Activated T-helper 1 cell treated with anti-CD3 and anti-CD28 coated beads, Interleukin-12 subunit alpha, Interleukin-12 subunit beta, Interleukin-2, Interleukin-4 antibody, amounts not matched to agents 30 ng/mL and 10 ng/mL and 1 ng/mL, durations not matched to agents 14 hours and 24 hours and 36 hours (primary cell): ENCODE results near the gene YIPF3. TPM values are rescaled to one million over a fixed set of nuclear protein-coding genes. Genes with fewer than 3 reads are reported as not detected.

ENCODE experiments used
- DNase-seq: peaks from one replicate; pipeline ENCODE4 v3.0.0; 2021; ENCODE audit warnings: low spot score
- H3K27ac Mint-ChIP-seq: one replicate; pipeline ENCODE4 v1.8.0; 2021; ENCODE audit warnings: mild to moderate bottlenecking, mixed read lengths
- H3K27me3 Mint-ChIP-seq: one replicate; pipeline ENCODE4 v1.8.0; 2022; ENCODE audit warnings: mild to moderate bottlenecking, moderate library complexity, mixed read lengths; ENCODE audit not compliant: insufficient read depth
- H3K36me3 Mint-ChIP-seq: one replicate; pipeline ENCODE4 v1.8.0; 2021; ENCODE audit warnings: low read depth, mixed read lengths
- H3K4me1 Mint-ChIP-seq: one replicate; pipeline ENCODE4 v1.8.0; 2021; ENCODE audit warnings: low read depth, mixed read lengths
- H3K4me3 Mint-ChIP-seq: one replicate; pipeline ENCODE4 v1.8.0; 2021; ENCODE audit warnings: mild to moderate bottlenecking, moderate library complexity, mixed read lengths
- H3K9me3 Mint-ChIP-seq: one replicate; pipeline ENCODE4 v1.8.0; 2021; ENCODE audit warnings: mixed read lengths
- intact Hi-C: fragments of 100-400 bp; cut with micrococcal nuclease; formaldehyde crosslinking; loops from one replicate; pipeline ENCODE4 v1.15.1; 2024
- total RNA-seq: library from RNA; stranded (reverse); gene quantifications from 2 replicates; pipeline ENCODE4 v1.2.3, GENCODE V29; 2022

The YIPF3 gene
- total RNA-seq, 1 donor from 2014 or later = 62.5 TPM

DNA sequence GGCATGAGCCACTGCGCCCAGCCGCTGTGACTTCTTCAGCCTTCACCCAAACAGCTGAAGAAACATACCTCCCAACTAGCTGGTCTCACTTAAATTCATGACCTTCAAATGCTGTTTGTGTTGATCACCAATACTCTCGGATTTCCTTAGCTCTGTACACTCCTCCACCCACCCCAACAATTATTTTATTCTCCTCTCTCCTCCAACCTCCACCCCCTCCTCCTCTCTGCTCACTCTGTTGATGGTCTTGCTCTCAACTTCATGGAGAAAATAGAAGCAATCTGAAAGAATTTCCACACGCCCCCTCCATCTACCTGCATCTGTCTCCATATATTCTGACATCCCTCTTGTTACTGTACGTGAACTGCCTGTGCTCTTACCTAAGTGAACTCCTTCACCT is 54.8 kb downstream of the YIPF3 start:
- Mint-ChIP-seq H3K27me3 (peaks cover 41% of the 10 kb centered on the region), H3K27ac (no peak overlapping the region), H3K4me1 (peaks cover 6% of the 10 kb centered on the region), H3K36me3 (no peaks in the 10 kb centered on the region), H3K9me3 (no peaks in the 10 kb centered on the region), H3K4me3 (no peak overlapping the region)
- intact Hi-C loops = no loop called here
- DNase-seq = no peak

Other genes starting within 250 kb of the YIPF3 start
- gene SLC22A7, start 218.7 kb downstream of the YIPF3 start, total RNA-seq = not detected in 2 replicates
- not detected in 2 replicates for gene CRIP3, start 208.1 kb downstream of the YIPF3 start, total RNA-seq
- gene ZNF318, start 147.3 kb downstream of the YIPF3 start, total RNA-seq = 9.1 and 9.7 TPM in 2 replicates
- gene ABCC10, start 89.4 kb downstream of the YIPF3 start, total RNA-seq = 40.5 and 43.6 TPM in 2 replicates
- gene DLK2, start 61.4 kb downstream of the YIPF3 start, total RNA-seq = 1.5 and 2.0 TPM in 2 replicates
- 43.4 and 48.2 TPM in 2 replicates for gene TJAP1, start 39.4 kb downstream of the YIPF3 start, total RNA-seq
- 0.10 and 0.12 TPM in 2 replicates for gene LRRC73, start 6.6 kb downstream of the YIPF3 start, total RNA-seq
- 85.8 and 98.0 TPM in 2 replicates for gene POLR1C, start 163 bp upstream of the YIPF3 start, total RNA-seq
- 135 and 149 TPM in 2 replicates for gene XPO5, start 59.1 kb upstream of the YIPF3 start, total RNA-seq
- 35.7 and 39.1 TPM in 2 replicates for gene POLH, start 59.3 kb upstream of the YIPF3 start, total RNA-seq
- 72.4 and 73.0 TPM in 2 replicates for gene GTPBP2, start 112.3 kb upstream of the YIPF3 start, total RNA-seq
- gene MAD2L1BP, start 118.9 kb upstream of the YIPF3 start, total RNA-seq = 34.8 and 39.0 TPM in 2 replicates
- not detected in 2 replicates for gene RSPH9, start 128.1 kb upstream of the YIPF3 start, total RNA-seq
- 55.0 and 55.9 TPM in 2 replicates for gene MRPS18A, start 170.9 kb upstream of the YIPF3 start, total RNA-seq